Keratinocyte (primary cell): ENCODE data around the gene MRPL12. TPM values are rescaled to one million over a fixed set of nuclear protein-coding genes. Genes with fewer than 3 reads are reported as not detected.

Source experiments
- DNase-seq: peaks from one replicate; pipeline ENCODE4 v3.0.0-alpha.2; 2011; ENCODE audit warnings: low read depth, missing footprints, low spot score
- FAIRE-seq: peaks from 2 replicates; lab custom pipeline; 2011; peaks lifted over from hg19 to GRCh38; lab: Jason Lieb, UNC
- H2AFZ ChIP-seq: 2 replicates; pipeline ENCODE4 v1.6.0; 2012; ENCODE audit warnings: low read length, control low read depth, inconsistent platforms; ENCODE audit not compliant: control insufficient read depth
- H3K27ac ChIP-seq: 2 replicates; pipeline ENCODE4 v1.5.1; 2011; ENCODE audit warnings: low read length; ENCODE audit not compliant: control insufficient read depth, insufficient read depth
- H3K27me3 ChIP-seq: 3 replicates; pipeline ENCODE4 v1.6.0; 2011; ENCODE audit warnings: low read length; ENCODE audit not compliant: control insufficient read depth, insufficient read depth; ENCODE audit errors: extremely low read depth
- H3K36me3 ChIP-seq, 2 experiments: 2 replicates in 1 of 2; 3 replicates in 1 of 2; pipeline ENCODE4 v1.5.1; 2011; ENCODE audit warnings: low read length in 2 of 2, mild to moderate bottlenecking in 1 of 2; ENCODE audit not compliant: control insufficient read depth in 2 of 2, insufficient read depth in 2 of 2; ENCODE audit errors: extremely low read depth in 1 of 2
- H3K4me1 ChIP-seq: 3 replicates; pipeline ENCODE4 v1.5.1; 2011; ENCODE audit warnings: low read length; ENCODE audit not compliant: control insufficient read depth, insufficient read depth; ENCODE audit errors: extremely low read depth
- H3K4me2 ChIP-seq: 3 replicates; pipeline ENCODE4 v1.6.0; 2011; ENCODE audit warnings: low read depth, low read length; ENCODE audit not compliant: control insufficient read depth, insufficient read depth; ENCODE audit errors: extremely low read depth
- H3K4me3 ChIP-seq, 3 experiments: fragments of 200-600 bp in 1 of 3; sonication (generic) in 1 of 3; 2 replicates in 2 of 3; 3 replicates in 1 of 3; pipeline ENCODE4 v1.5.1; 2011 to 2016; ENCODE audit warnings: low read length in 3 of 3, mild to moderate bottlenecking in 3 of 3, control low read depth in 2 of 3, inconsistent platforms in 1 of 3, low read depth in 1 of 3, mixed read lengths in 1 of 3, mixed run types in 1 of 3, moderate library complexity in 1 of 3; ENCODE audit not compliant: control insufficient read depth in 2 of 3, insufficient read depth in 2 of 3; ENCODE audit errors: extremely low read depth in 1 of 3
- H3K79me2 ChIP-seq: 2 replicates; pipeline ENCODE4 v1.6.0; 2012; ENCODE audit warnings: low read length; ENCODE audit not compliant: control insufficient read depth, insufficient read depth
- H3K9ac ChIP-seq: 3 replicates; pipeline ENCODE4 v1.6.0; 2011; ENCODE audit warnings: low read length; ENCODE audit not compliant: control insufficient read depth, insufficient read depth; ENCODE audit errors: extremely low read depth
- H3K9me1 ChIP-seq: 3 replicates; pipeline ENCODE4 v1.6.0; 2011; ENCODE audit warnings: low read length; ENCODE audit not compliant: control insufficient read depth, insufficient read depth; ENCODE audit errors: extremely low read depth
- H3K9me3 ChIP-seq: 2 replicates; pipeline ENCODE4 v1.5.1; 2012; ENCODE audit warnings: low read depth, low read length; ENCODE audit not compliant: control insufficient read depth
- H4K20me1 ChIP-seq: 3 replicates; pipeline ENCODE4 v1.6.0; 2011; ENCODE audit warnings: low read length; ENCODE audit not compliant: control insufficient read depth, insufficient read depth; ENCODE audit errors: extremely low read depth
- CTCF ChIP-seq, 3 experiments: IDR thresholded peaks in 1 of 3; conservative IDR thresholded peaks in 1 of 3; optimal IDR thresholded peaks in 1 of 3; 2 replicates in 2 of 3; 3 replicates in 1 of 3; pipeline versions ENCODE3 to v1.5.1; 2011; ENCODE audit warnings: low read length in 3 of 3, mild to moderate bottlenecking in 3 of 3, moderate library complexity in 2 of 3, control low read depth in 1 of 3, inconsistent platforms in 1 of 3; ENCODE audit not compliant: insufficient read depth in 2 of 3; ENCODE audit errors: extremely low read depth in 1 of 3
- EZH2 ChIP-seq: IDR thresholded peaks from one replicate; pipeline ENCODE4 v1.6.1; 2012; ENCODE audit warnings: inconsistent platforms, mild to moderate bottlenecking, low read length, moderate library complexity
- dilution Hi-C: fragments of 300-500 bp; cut with MboI; formaldehyde crosslinking; loops from one replicate; pipeline ENCODE4 v1.7.0; 2020; ENCODE audit warnings: low sequenced_read_pairs; ENCODE audit not compliant: extremely low pct_ligation_motif_present
- polyA plus RNA-seq, 5 experiments: library from polyadenylated mRNA; depleted of rRNA in 3 of 5; stranded (reverse) in 3 of 5; stranded (forward) in 1 of 5; unstranded in 1 of 5; fragments of >200 nt; gene quantifications; 1 replicate in 1 of 5; 2 replicates in 3 of 5; 3 replicates in 1 of 5; pipeline versions ENCODE4 v1.2.1 to v1.2.3, GENCODE V29; 2011 to 2012; ENCODE audit warnings: missing spikeins in 2 of 5, low read depth in 1 of 5, low replicate concordance in 1 of 5

MRPL12 gene
- polyA plus RNA-seq, 1 donor (not counting 4 experiments of a cell fraction or from before 2014, with no cell fraction given) = 78.5 TPM

GRCh38 chr17:81686614-81687013, 16.6 kb upstream of the MRPL12 start:
- Histone ChIP-seq H3K36me3 (peaks cover 48 to 51% of the 10 kb centered on the region in 2 experiments), H3K9me3 (no peaks in the 10 kb centered on the region), H3K4me3 (no peak overlapping the region), H2AFZ (no peak overlapping the region), H4K20me1 (peaks cover 25% of the 10 kb centered on the region), H3K4me2 (no peak overlapping the region), H3K4me1 (peaks cover 32% of the 10 kb centered on the region), H3K9ac (no peak overlapping the region), H3K9me1 (no peaks in the 10 kb centered on the region), H3K27ac (no peak overlapping the region), H3K27me3 (no peaks in the 10 kb centered on the region), H3K79me2 (peaks cover 86% of the 10 kb centered on the region)
- no peak for TF ChIP-seq EZH2
- no peak for TF ChIP-seq CTCF (optimal IDR thresholded peaks at IDR 0.05 in 1 of 3, IDR thresholded peaks at IDR 0.05 in 1 of 3, conservative IDR thresholded peaks at IDR 0.05 in 1 of 3; ENCODE audit: extremely low read depth in 1 of 3, insufficient read depth in 2 of 3, low read length in 3 of 3)
- dilution Hi-C loops = no loop called here
- FAIRE-seq = no peak
- DNase-seq = no peak

DNA sequence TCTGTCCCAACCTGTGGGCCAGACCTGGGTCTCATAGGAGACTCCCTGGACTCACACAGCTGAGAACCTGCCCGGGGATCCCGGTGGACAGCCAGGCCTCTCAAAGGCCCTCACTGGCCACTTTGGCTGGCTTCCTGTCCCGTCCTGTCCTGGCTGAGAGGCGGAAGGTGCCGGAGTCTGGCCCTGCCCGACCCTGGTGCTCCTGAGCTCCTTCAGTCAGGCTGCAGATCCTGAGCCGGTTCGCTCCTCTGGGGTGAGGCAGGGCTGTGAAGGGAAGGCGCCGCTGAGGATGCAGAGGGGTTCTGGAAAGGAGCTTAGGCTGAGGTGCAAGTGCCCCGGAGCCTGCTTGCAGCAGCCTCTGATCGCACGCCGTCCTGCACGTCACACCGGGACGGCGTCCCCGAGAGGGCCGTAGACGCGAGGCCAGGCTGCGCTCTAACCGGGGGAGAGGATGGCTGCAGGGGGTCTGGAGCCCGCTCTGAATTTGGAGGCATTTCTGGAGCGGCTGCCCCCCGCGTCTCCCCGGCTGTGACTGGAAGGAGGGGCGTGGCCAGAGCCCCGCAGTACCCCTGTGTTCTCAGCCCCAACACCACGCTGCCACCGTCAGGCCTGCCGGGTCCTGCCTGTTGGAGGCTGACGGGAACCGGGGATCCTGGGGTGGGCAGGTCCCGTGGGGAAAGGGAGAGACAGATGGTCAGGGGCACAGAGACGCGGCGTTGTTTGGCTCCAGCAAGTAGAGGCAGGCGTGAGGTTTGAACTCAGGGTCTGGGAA, 15.2 kb upstream of the MRPL12 start:
- H3K9me1 ChIP-seq = no peaks in the 10 kb centered on the region
- peaks cover 82% of the 10 kb centered on the region for H3K79me2 ChIP-seq
- H3K4me2 ChIP-seq = no peak overlapping the region
- no peaks in the 10 kb centered on the region for H3K9me3 ChIP-seq
- no peak overlapping the region for H3K27ac ChIP-seq
- dilution Hi-C loops = no loop called here
- H3K27me3 ChIP-seq = no peaks in the 10 kb centered on the region
- FAIRE-seq (no peak), DNase-seq (no peak)
- no peak overlapping the region for H3K4me3 ChIP-seq
- H4K20me1 ChIP-seq = peaks cover 25% of the 10 kb centered on the region
- TF ChIP-seq EZH2 = no peak
- no peak for TF ChIP-seq CTCF (optimal IDR thresholded peaks at IDR 0.05 in 1 of 3, IDR thresholded peaks at IDR 0.05 in 1 of 3, conservative IDR thresholded peaks at IDR 0.05 in 1 of 3; ENCODE audit: extremely low read depth in 1 of 3, insufficient read depth in 2 of 3, low read length in 3 of 3)
- no peak overlapping the region for H3K9ac ChIP-seq
- no peak overlapping the region for H2AFZ ChIP-seq
- H3K4me1 ChIP-seq = peaks cover 24% of the 10 kb centered on the region
- H3K36me3 ChIP-seq = peaks cover 56 to 58% of the 10 kb centered on the region in 2 experiments
